ENCODE results near the gene JUN.

Gene JUN

DNA sequence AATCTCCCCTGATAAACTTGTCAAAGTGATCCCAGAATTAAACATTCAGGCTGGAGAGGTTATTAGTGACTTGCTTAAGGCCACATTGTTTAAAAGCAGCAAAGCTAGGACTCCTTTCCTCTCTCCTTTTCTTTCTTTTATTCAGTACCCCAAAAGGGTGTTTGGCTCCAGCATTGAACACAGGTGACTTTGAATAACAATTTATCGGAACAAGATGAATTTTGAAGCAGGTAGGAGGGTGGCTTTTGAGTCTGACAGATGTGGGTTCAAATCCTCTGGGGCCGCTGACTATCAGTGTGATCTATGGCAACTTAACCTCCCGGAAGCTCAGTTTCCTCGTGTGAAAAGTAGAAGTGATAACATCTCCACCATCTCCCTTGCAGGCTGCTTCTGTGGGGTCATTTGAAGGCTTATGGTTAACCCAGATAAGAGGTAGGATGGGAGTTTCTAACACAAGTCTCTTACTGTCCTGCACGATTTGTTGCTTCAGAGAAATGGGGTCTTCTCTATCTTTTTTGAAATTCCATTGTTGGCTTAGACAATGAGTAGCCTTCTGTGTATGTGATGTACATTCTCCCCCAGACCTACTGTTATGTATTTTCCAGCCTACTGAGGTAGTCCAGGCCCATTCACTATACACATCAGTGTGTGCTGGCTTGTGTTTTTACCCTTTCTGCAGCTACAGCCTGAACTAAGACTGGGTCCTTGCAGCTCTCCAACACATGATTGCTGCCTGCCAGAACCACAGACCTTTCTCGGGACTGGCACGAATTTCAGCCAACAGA is 29.0 kb downstream of the JUN start:
- no peak for DNase-seq

DNA sequence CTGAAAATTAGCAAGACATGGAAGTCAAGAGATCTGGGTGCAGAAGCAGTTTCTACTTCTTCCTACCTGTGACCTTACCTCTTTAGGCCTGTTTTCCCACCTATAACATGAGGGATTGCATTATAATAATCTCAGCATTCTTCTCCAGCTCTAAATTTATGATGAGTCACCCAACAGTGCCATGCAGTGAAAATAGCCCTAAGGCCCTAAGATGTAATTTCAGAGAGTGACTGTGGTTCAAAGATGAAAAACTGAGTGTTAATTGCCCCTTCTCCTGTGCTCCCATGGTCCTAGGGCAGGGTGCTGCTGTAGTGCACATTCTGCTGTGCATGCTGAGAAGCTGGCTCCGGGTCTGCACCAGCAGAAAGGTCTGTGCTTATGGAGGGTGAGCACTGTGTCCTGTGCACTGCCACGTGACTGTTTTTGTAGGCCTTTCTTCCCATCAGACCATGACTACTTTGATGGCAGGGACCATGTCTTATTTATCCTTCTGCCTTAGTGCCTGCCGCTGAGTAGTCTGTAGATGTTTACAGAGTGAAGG is 29.7 kb downstream of the JUN start:
- DNase-seq: no peak

GRCh38 chr1:58753431-58753866 is 30.4 kb downstream of the JUN start:
- no peak for DNase-seq

- DNase-seq: no peak
Observed at GRCh38 chr1:58749646-58750045, 34.2 kb downstream of the JUN start.

- DNase-seq: no peak
Observed at GRCh38 chr1:58748666-58749065, 35.2 kb downstream of the JUN start.

- DNase-seq: no peak
Observed at GRCh38 chr1:58746757-58747156, 37.1 kb downstream of the JUN start.

DNA sequence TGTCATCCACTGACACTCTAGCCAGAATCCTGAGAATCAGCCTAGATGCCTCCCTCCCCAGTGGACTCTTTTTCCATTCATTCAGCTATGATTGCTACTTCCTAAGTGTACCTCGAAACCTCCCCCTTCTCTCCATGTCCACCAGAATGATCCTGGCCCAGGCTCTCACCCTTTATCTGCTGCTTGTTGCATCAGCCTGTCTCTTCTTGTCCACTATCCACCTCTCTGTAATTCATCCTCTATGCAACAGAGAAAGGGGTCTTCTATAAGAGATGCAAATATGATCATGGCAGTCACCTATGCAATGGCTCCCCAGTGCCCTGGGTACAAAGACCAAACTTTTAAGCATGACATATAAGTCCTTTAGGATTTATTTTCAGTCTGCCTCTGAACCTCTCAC is 37.7 kb downstream of the JUN start:
- DNase-seq: no peak

- DNase-seq: no peak
Observed at GRCh38 chr1:58745666-58746065, 38.2 kb downstream of the JUN start.

DNA sequence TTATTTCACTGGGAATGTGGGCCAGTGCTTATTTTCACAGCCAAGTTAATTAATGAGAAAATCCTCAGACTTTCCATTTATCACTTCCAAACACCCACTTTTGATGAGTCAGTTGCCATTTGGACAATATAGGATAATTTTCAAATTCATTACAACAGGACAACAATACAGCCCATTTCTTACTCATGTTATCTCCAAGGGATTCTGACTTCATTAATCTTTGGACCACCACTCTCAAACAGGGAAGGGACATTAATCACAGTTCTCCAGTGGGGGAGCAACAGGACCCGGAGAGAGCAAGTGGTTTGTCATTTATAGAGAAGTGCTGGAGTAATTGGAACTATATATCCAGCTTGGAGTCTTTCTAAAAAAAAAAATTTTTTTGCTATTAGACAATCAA is 38.7 kb downstream of the JUN start:
- no peak for DNase-seq

- no peak for DNase-seq
Observed at GRCh38 chr1:58741678-58742553, 41.9 kb downstream of the JUN start.

DNA sequence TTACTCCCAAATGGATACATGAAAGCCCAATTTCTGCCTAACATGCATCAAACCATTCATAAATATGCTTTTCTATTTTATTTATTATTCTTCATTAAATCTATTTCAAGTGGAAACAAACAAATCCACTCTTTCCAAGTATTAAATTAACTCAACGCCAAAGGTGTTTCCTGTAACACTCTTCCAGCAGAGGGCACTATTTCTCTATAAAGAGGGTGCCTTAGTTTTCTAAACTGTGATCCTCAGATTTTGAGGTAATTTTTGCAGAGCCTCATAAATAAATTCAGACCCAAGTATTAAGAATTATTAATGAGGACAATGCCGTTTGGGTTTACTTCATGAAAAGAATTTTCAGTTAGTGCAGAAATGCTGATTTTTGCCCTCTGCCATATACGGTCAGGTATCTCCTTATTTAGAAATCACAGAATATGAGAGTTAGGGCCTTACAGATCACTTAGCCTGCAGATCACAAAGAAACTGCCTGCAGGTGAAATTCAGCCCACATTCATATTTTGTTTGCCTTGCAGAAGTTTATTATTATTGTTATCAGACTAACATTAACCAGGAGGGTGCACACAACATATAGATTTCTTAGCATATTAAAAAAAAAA is 43.9 kb downstream of the JUN start:
- no peak for DNase-seq

DNA sequence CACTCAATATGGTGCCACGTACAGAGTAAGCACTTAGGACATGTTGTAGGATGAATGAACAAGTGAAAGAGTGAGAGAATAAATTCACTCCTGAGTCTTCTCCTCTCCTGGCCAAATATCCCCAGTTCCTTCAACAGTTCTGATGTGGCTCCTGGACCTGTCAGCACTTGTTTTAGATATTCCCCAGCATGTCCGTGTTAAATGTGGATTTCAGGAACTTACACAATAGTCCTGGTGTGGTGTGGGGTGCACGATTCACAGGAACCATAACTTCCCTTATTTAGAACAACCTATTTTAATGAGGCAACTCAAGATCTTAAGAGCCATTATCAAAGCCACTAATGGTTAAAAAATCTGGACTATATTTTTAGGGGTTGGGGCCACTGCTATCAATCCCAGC is 45.0 kb downstream of the JUN start:
- DNase-seq: no peak

DNA sequence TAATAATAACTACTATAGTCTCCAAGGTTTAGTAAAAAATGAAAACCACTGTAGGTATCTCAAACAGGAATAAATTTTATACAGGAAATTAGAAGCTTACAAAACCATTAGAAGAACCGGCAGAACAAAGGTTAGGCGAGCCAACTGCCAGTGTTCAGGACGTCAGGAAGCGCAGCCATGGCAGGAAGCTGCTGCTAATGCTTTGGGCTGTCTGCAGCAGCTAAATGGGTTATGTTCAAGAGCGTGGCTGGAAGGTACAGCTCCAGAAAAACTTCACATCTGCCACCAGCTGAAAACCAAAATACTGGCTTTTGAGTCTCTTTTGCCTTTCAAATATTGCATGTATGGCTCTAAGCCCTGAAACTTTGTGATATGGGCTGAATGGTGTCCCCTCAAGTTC is 48.3 kb downstream of the JUN start:
- no peak for DNase-seq

GRCh38 chr1:58734630-58735029 is 49.2 kb downstream of the JUN start:
- no peak for DNase-seq

DNA sequence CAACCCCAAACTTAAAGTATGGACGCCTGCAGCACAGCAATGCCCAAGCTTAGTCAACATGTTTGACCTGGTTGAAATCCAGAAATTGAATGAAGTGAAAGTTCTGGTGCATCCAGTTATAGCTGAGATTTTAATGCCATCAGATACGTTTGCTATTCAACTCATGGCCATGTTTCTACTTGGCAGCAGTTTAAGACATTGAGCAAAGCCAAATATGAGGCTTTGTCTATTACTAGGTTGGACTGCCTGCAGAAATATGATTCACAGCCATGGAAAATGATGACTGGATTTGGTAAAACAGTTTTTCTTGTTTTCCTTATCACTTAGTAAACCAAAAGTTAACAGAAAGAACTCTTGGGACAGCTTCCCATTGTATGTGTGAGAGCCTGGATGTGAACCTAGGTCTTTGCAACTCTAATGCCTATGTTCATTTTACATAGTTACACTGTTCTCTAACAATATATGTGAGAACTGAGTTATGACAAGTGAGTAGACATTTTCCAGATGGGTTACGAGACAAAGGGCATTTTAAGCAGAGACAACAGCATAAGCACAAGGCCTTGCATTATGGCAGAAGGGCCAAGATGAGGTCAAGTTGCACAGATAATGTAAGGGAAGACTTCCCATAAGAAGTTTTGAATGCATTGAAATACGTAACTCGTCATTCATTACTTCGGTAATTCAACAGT is 51.6 kb downstream of the JUN start:
- DNase-seq: no peak
